A673 (cell line): ENCODE results near the gene ATP5ME.

Experiments used
- CTCF ChIP-seq: fragments of 300-800, 200-600 bp; sonication (generic); conservative IDR thresholded peaks from 2 replicates; pipeline ENCODE4 v1.5.1; 2017; ENCODE audit warnings: low read depth, mild to moderate bottlenecking, antibody characterized with exemption, low read length, moderate library complexity, mixed read lengths
- EZH2 ChIP-seq: fragments of 200-600 bp; sonication (generic); IDR thresholded peaks from 2 replicates; pipeline ENCODE4 v1.6.1; 2017; ENCODE audit warnings: borderline replicate concordance, low read depth, mild to moderate bottlenecking, mixed read lengths, antibody characterized with exemption, low read length; ENCODE audit not compliant: poor library complexity, severe bottlenecking

GRCh38 chr4:633976-634598 is 40.0 kb downstream of the ATP5ME start:
- no peak for TF ChIP-seq CTCF
- TF ChIP-seq EZH2, result no peak
